ENCODE data around the gene CCL7. TPM values are rescaled to one million over a fixed set of nuclear protein-coding genes. Genes with fewer than 3 reads are reported as not detected.

Gene CCL7
- total and polyA plus RNA-seq, 7 donors = 0.05 to 2.7 (median 0.47) TPM; not detected in 3

DNA sequence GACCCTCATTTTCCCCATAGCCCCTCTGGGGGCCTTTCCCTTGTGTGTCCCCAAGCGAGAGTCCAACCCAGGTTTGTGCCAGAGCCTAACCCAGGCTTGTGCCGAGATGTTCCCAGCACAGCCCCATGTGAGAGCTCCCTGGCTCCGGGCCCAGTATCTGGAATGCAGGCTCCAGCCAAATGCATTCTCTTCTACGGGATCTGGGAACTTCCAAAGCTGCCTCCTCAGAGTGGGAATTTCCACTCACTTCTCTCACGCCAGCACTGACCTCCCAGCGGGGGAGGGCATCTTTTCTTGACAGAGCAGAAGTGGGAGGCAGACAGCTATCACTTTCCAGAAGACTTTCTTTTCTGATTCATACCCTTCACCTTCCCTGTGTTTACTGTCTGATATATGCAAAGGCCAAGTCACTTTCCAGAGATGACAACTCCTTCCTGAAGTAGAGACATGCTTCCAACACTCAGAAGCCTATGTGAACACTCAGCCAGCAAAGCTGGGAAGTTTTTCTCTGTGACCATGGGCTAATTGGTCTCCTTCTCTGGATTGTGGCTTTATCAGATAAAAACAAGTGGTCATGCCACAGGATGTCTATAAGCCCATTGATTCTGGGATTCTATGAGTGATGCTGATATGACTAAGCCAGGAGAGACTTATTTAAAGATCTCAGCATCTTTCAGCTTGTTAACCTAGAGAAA is 17.4 kb upstream of the CCL7 start:
- WGBS, 3 donors = 1 to 7% (median 1%) methylated on average over 6 of the region's 6 CpGs
- intact Hi-C loops (cut with DNase I) = loop anchor here (5.0 kb wide), 2 partner anchors 35 to 60 kb away; no protein-coding TSS in a partner anchor
- Histone ChIP-seq H3K4me3 (no peak overlapping the region), H3K27me3 (ENCODE audit: insufficient read depth in 3 of 3, low read length in 2 of 3) (peaks cover 0 to 6% (median 0%) of the 10 kb centered on the region in 3 donors), H3K9me3 (no peaks in the 10 kb centered on the region), H3K36me3 (ENCODE audit: insufficient read depth in 1 of 2, low read depth in 1 of 2) (no peaks in the 10 kb centered on the region), H3K4me1 (peaks cover 37% of the 10 kb centered on the region), H3K27ac (peak overlapping the region; percentile 58)
- no peak for TF ChIP-seq CTCF (IDR thresholded peaks at IDR 0.05)
- DNase-seq (peak; percentile 93 to 94), ATAC-seq (peak; percentile 64 to 84 (median 78))

GRCh38 chr17:34253139-34253525 is 16.9 kb upstream of the CCL7 start:
- 47 to 57% (median 55%) methylated on average over 3 of the region's 3 CpGs for WGBS, 3 donors

DNA sequence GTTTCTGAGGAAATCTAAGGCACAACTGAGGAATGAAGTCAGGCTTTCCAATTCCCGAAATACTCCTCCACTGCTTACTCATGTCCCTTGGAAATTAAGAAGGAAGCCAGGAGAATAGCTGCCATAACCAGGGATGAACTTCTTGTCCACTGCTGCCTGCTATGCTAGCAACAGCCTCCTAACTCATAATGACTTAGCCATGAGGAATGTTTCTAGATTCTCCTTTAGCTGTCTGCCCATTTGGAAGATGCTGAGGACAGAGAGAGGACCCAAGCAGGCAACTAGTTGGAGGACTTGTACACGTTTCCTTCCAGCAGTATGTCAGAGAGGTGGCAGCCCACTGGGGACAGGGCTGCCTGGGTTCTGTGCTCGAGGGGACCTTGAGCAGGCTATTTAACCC is 15.9 kb upstream of the CCL7 start:
- DNase-seq = no peak
- 23 to 37% (median 25%) methylated on average over 3 of the region's 3 CpGs for WGBS, 3 donors
- intact Hi-C loops (cut with DNase I) = loop anchor here (5.0 kb wide), 2 partner anchors 37 to 58 kb away; no protein-coding TSS in a partner anchor
- Histone ChIP-seq H3K4me3 (no peak overlapping the region), H3K27me3 (ENCODE audit: insufficient read depth in 3 of 3, low read length in 2 of 3) (peaks cover 0 to 6% (median 0%) of the 10 kb centered on the region in 3 donors), H3K36me3 (ENCODE audit: insufficient read depth in 1 of 2, low read depth in 1 of 2) (no peaks in the 10 kb centered on the region), H3K27ac (peak overlapping the region; percentile 58), H3K9me3 (no peaks in the 10 kb centered on the region), H3K4me1 (peaks cover 37% of the 10 kb centered on the region)
- ATAC-seq = peak; percentile 23 to 62 (median 43)
- TF ChIP-seq CTCF (IDR thresholded peaks at IDR 0.05) = no peak

More at GRCh38 chr17:34253139-34253525, 16.9 kb upstream of the CCL7 start:
- intact Hi-C loops (cut with DNase I) = loop anchor here (5.0 kb wide), 2 partner anchors 36 to 59 kb away; no protein-coding TSS in a partner anchor
- Histone ChIP-seq H3K27ac (peak overlapping the region; percentile 58), H3K4me1 (peaks cover 37% of the 10 kb centered on the region), H3K36me3 (ENCODE audit: insufficient read depth in 1 of 2, low read depth in 1 of 2) (no peaks in the 10 kb centered on the region), H3K9me3 (no peaks in the 10 kb centered on the region), H3K27me3 (ENCODE audit: insufficient read depth in 3 of 3, low read length in 2 of 3) (peaks cover 0 to 6% (median 0%) of the 10 kb centered on the region in 3 donors), H3K4me3 (no peak overlapping the region)
- DNase-seq (no peak), ATAC-seq (no peak)
- no peak for TF ChIP-seq CTCF (IDR thresholded peaks at IDR 0.05)

- peaks cover 34% of the 10 kb centered on the region for H3K4me1 ChIP-seq
- no peak for TF ChIP-seq CTCF (IDR thresholded peaks at IDR 0.05)
Observed at GRCh38 chr17:34254651-34255380, 15.2 kb upstream of the CCL7 start, which contains the start of gene CCL2. CCL2 (plus strand) TSS chr17:34255285; CDS start chr17:34255350, 65 bp downstream.

More at GRCh38 chr17:34254651-34255380, 15.2 kb upstream of the CCL7 start, which contains the start of gene CCL2:
- DNase-seq (peak; percentile 62 to 68), ATAC-seq (peak; percentile 46 to 56 (median 52))
- no peaks in the 10 kb centered on the region for H3K36me3 ChIP-seq (ENCODE audit: insufficient read depth in 1 of 2, low read depth in 1 of 2)
- peak within 1 kb of the TSS; percentile 63 for H3K4me3 ChIP-seq
- no peaks in the 10 kb centered on the region for H3K9me3 ChIP-seq
- H3K27ac ChIP-seq = peak within 1 kb of the TSS; percentile 58
- peaks cover 0 to 12% (median 0%) of the 10 kb centered on the region in 3 donors for H3K27me3 ChIP-seq (ENCODE audit: insufficient read depth in 3 of 3, low read length in 2 of 3)
- intact Hi-C loops (cut with DNase I) = loop anchor here (5.0 kb wide), 2 partner anchors 38 to 57 kb away; no protein-coding TSS in a partner anchor
- WGBS, 3 donors = 5 to 16% (median 8%) methylated on average over 11 of the region's 11 CpGs

Data from psoas muscle (tissue), 8 donors.